Measurements from ENCODE around the gene TMEM203. TPM values are rescaled to one million over a fixed set of nuclear protein-coding genes. Genes with fewer than 3 reads are reported as not detected.

Gene TMEM203
- total RNA-seq, 1 donor from 2014 or later, result 36.5 TPM

GRCh38 chr9:137179761-137180160 is 25.7 kb downstream of the TMEM203 start:
- TF ChIP-seq, protein P1, sequence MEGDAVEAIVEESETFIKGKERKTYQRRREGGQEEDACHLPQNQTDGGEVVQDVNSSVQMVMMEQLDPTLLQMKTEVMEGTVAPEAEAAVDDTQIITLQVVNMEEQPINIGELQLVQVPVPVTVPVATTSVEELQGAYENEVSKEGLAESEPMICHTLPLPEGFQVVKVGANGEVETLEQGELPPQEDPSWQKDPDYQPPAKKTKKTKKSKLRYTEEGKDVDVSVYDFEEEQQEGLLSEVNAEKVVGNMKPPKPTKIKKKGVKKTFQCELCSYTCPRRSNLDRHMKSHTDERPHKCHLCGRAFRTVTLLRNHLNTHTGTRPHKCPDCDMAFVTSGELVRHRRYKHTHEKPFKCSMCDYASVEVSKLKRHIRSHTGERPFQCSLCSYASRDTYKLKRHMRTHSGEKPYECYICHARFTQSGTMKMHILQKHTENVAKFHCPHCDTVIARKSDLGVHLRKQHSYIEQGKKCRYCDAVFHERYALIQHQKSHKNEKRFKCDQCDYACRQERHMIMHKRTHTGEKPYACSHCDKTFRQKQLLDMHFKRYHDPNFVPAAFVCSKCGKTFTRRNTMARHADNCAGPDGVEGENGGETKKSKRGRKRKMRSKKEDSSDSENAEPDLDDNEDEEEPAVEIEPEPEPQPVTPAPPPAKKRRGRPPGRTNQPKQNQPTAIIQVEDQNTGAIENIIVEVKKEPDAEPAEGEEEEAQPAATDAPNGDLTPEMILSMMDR (IDR thresholded peaks at IDR 0.05; ENCODE audit: partially characterized antibody, unreplicated experiment), result no peak
- no peak overlapping the region for H3K4me3 Mint-ChIP-seq (ENCODE audit: unreplicated experiment)
- no peak for DNase-seq
- H3K4me1 Mint-ChIP-seq (ENCODE audit: low read depth, unreplicated experiment), result no peaks in the 10 kb centered on the region
- H3K27ac Mint-ChIP-seq (ENCODE audit: unreplicated experiment), result no peak overlapping the region
- H3K36me3 Mint-ChIP-seq (ENCODE audit: unreplicated experiment), result no peaks in the 10 kb centered on the region
- H3K27me3 Mint-ChIP-seq (ENCODE audit: unreplicated experiment), result peaks cover 4% of the 10 kb centered on the region
- H3K9me3 Mint-ChIP-seq (ENCODE audit: unreplicated experiment), result peaks cover 3% of the 10 kb centered on the region

DNA sequence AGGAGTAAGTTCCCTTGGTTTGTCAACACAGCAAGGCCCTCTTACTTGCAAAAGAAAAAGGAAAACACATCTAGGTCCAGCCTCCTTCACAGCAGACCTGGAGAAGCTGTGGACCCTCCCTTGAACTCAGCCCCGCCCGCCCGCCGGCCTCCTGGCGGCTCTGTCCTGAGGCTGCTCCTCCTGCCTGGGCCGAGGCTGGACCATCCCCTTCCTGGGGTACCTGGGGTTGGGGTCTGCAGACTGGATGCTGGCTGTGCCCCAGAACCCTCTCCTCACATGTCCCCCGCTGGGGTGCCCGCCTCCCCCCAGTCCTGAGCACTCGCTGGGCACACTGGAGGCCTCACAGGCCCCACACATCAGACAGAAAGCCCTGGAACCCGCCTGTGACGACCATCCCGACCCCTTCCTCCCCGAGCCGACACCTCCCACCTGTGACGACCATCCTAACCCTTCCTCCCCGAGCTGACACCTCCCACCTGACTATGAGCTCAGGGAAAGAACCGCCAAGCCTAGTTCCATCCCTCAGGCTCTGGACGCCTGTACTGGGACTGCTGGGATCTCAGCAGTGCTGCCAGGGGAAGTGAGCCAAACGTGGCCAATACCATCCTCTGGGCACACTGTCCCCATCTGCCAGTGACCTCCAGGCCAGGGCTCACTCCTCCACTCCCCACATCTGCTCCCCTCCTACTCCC is 26.4 kb downstream of the TMEM203 start:
- Mint-ChIP-seq H3K4me1 (ENCODE audit: low read depth, unreplicated experiment) (no peaks in the 10 kb centered on the region), H3K4me3 (ENCODE audit: unreplicated experiment) (no peak overlapping the region), H3K9me3 (ENCODE audit: unreplicated experiment) (peaks cover 3% of the 10 kb centered on the region), H3K27me3 (ENCODE audit: unreplicated experiment) (peaks cover 4% of the 10 kb centered on the region), H3K36me3 (ENCODE audit: unreplicated experiment) (no peaks in the 10 kb centered on the region), H3K27ac (ENCODE audit: unreplicated experiment) (no peak overlapping the region)
- TF ChIP-seq, protein P1 (IDR thresholded peaks at IDR 0.05; ENCODE audit: partially characterized antibody, unreplicated experiment), result no peak
- no peak for DNase-seq

DNA sequence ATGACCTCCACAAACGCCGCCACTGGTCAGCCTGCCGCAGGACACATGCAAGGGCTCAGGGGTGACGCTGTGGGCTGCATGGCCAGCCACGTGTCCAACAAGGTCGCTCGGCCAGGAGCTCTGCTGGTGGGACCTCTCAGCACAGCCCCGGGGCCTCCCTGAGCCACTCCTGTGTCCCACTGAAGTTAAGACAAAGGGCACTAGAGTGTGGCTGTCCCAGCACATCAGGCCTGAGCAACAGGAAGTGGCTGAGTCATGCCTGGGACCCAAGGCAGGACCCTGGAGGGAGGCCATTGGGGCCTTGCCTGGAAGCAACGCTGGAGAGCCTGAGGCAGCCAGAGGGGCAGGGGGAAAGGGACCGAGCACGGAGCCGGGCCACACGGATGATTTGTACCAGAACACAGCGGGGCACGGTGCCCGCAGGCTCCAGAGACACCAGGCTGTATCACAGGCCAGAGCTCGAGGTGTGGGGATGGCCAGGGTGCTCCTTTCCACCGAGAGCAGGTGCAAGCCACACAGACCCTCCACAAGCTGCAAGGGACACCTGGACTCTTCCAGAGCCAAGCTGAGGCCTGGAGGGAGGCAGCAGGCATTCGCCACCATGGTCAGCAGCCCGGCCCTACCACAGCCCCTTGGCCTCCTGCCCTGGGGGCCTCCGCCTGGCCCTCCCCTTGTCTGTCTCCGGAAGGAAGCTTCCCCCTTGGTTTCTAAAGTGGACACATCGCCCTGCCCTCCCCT is 27.1 kb downstream of the TMEM203 start:
- H3K36me3 Mint-ChIP-seq (ENCODE audit: unreplicated experiment), result no peaks in the 10 kb centered on the region
- H3K4me3 Mint-ChIP-seq (ENCODE audit: unreplicated experiment), result no peak overlapping the region
- TF ChIP-seq, protein P1 (IDR thresholded peaks at IDR 0.05; ENCODE audit: partially characterized antibody, unreplicated experiment), result no peak
- no peak overlapping the region for H3K27ac Mint-ChIP-seq (ENCODE audit: unreplicated experiment)
- H3K9me3 Mint-ChIP-seq (ENCODE audit: unreplicated experiment), result peaks cover 3% of the 10 kb centered on the region
- no peaks in the 10 kb centered on the region for H3K4me1 Mint-ChIP-seq (ENCODE audit: low read depth, unreplicated experiment)
- DNase-seq, result no peak
- H3K27me3 Mint-ChIP-seq (ENCODE audit: unreplicated experiment), result peaks cover 4% of the 10 kb centered on the region

GRCh38 chr9:137176302-137177182 is 28.9 kb downstream of the TMEM203 start:
- Mint-ChIP-seq H3K4me1 (ENCODE audit: low read depth, unreplicated experiment) (no peaks in the 10 kb centered on the region), H3K36me3 (ENCODE audit: unreplicated experiment) (no peaks in the 10 kb centered on the region), H3K9me3 (ENCODE audit: unreplicated experiment) (no peaks in the 10 kb centered on the region), H3K4me3 (ENCODE audit: unreplicated experiment) (no peak overlapping the region), H3K27me3 (ENCODE audit: unreplicated experiment) (peaks cover 2% of the 10 kb centered on the region), H3K27ac (ENCODE audit: unreplicated experiment) (no peak overlapping the region)
- TF ChIP-seq, protein P1 (IDR thresholded peaks at IDR 0.05; ENCODE audit: partially characterized antibody, unreplicated experiment), result peak; percentile 35
- no peak for DNase-seq

Measured in glutamatergic neuron (in vitro differentiated cells).